Fibroblast of pulmonary artery (primary cell): Measurements from ENCODE around the gene KRT72.

Source experiments
- DNase-seq: peaks from one replicate; pipeline ENCODE4 v3.0.0-alpha.2; 2010; ENCODE audit warnings: low read depth
- H3K4me3 ChIP-seq: replicated peaks from 2 replicates; pipeline ENCODE4 v1.5.1; 2011; ENCODE audit warnings: low read depth, mild to moderate bottlenecking, control low read depth, low read length, moderate library complexity
- CTCF ChIP-seq: IDR thresholded peaks from 2 replicates; pipeline ENCODE4 v1.5.1; 2011; ENCODE audit warnings: mild to moderate bottlenecking, control low read depth, low read length, inconsistent platforms; ENCODE audit errors: missing control alignments

KRT72 gene

GRCh38 chr12:52580496-52580895 is 20.8 kb downstream of the KRT72 start:
- no peak overlapping the region for H3K4me3 ChIP-seq
- TF ChIP-seq CTCF, result no peak
- no peak for DNase-seq

GRCh38 chr12:52579468-52580465 is 21.5 kb downstream of the KRT72 start:
- no peak for DNase-seq
- no peak overlapping the region for H3K4me3 ChIP-seq
- TF ChIP-seq CTCF, result no peak

GRCh38 chr12:52578469-52578868 is 22.8 kb downstream of the KRT72 start:
- TF ChIP-seq CTCF, result no peak
- no peak overlapping the region for H3K4me3 ChIP-seq

GRCh38 chr12:52577316-52577715 is 23.9 kb downstream of the KRT72 start:
- no peak for DNase-seq
- no peak overlapping the region for H3K4me3 ChIP-seq
- TF ChIP-seq CTCF, result no peak

More at GRCh38 chr12:52578469-52578868, 22.8 kb downstream of the KRT72 start:
- no peak for DNase-seq

- no peak for TF ChIP-seq CTCF
- no peak for DNase-seq
- no peak overlapping the region for H3K4me3 ChIP-seq
Measured at GRCh38 chr12:52575948-52576347, 25.3 kb downstream of the KRT72 start.

GRCh38 chr12:52575256-52575655 is 26.0 kb downstream of the KRT72 start:
- no peak for TF ChIP-seq CTCF
- no peak overlapping the region for H3K4me3 ChIP-seq
- no peak for DNase-seq
